ENCODE measurements around the gene PLCH2.

The PLCH2 gene

DNA sequence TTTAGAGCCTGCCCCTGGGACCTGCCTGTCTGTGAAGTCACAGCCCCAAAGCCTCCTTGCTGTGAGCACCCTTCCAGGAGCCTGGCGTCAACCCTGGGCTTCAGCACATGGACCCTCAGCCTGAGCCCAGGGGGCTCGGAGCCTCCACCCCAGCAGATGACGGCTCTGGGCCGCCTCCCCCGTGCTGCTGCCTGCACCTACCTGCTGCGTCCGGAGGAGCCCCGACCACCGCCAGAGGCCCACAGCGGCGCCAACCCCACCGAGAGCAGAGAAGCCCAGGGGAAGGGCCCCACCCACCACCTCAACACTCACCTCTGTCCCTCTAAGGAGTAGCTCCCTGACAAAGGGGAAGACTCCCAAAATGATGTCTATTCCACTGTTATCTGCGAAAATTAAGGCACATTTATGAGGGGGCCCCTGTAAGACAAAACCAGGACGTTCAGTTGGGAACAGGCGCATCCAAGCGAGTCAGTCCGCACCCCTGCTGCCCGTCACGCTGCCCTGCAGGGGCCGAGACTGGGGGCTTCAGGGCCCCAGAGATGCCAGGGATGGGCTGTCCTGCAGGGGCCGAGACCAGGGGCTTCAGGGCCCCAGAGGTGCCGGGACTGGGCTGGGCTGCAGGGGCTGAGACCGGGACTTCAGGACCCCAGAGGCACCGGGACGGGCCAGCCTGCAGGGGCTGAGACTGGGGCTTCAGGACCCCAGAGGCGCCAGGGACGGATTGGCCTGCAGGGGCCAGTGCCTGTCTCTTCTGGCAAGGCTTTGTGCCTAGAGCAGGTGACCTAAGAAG is 34.5 kb downstream of the PLCH2 start:
- no peak overlapping the region for H2AFZ ChIP-seq (ENCODE audit: low read depth, low read length)
- peaks cover 72% of the 10 kb centered on the region for H3K36me3 ChIP-seq (ENCODE audit: insufficient read depth, low read length)
- no peaks in the 10 kb centered on the region for H3K9me3 ChIP-seq (ENCODE audit: low read length)
- peaks cover 3% of the 10 kb centered on the region for H3K4me1 ChIP-seq (ENCODE audit: insufficient read depth, low read length)
- no peak overlapping the region for H3K4me3 ChIP-seq (ENCODE audit: low read length)
- H3K27me3 ChIP-seq (ENCODE audit: insufficient read depth, low read length) = no peaks in the 10 kb centered on the region

DNA sequence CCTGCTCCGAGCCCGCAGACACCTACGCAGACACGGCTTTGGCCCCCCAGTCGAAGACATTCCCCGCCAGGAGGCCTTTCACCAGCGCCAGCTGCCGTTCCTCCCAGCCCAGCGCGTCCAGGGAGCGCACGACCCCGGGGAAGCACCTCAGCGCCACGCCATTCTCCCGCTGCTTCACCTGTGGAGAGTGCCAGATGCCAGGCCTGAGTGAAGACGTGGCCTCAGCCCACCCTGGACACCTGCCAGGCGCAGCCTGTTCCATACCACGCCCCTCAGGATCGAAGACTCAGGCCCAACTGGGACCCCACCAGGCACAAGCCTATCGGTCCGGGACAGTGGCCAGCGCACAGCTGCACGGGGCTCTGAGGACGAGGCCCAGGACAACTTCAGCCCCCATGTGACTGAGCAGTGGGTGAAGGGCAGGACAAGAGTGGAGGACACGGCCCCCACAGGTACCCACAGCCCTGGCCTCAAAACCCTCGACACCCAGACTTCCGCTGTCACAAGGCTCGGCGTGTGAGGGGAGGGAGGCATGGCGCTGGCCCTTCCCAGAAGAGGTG is 36.9 kb downstream of the PLCH2 start:
- H3K4me1 ChIP-seq (ENCODE audit: insufficient read depth, low read length) = no peaks in the 10 kb centered on the region
- H3K4me3 ChIP-seq (ENCODE audit: low read length) = no peak overlapping the region
- H3K36me3 ChIP-seq (ENCODE audit: insufficient read depth, low read length) = peaks cover 92% of the 10 kb centered on the region
- no peak overlapping the region for H2AFZ ChIP-seq (ENCODE audit: low read depth, low read length)
- H3K9me3 ChIP-seq (ENCODE audit: low read length) = no peaks in the 10 kb centered on the region
- H3K27me3 ChIP-seq (ENCODE audit: insufficient read depth, low read length) = no peaks in the 10 kb centered on the region

DNA sequence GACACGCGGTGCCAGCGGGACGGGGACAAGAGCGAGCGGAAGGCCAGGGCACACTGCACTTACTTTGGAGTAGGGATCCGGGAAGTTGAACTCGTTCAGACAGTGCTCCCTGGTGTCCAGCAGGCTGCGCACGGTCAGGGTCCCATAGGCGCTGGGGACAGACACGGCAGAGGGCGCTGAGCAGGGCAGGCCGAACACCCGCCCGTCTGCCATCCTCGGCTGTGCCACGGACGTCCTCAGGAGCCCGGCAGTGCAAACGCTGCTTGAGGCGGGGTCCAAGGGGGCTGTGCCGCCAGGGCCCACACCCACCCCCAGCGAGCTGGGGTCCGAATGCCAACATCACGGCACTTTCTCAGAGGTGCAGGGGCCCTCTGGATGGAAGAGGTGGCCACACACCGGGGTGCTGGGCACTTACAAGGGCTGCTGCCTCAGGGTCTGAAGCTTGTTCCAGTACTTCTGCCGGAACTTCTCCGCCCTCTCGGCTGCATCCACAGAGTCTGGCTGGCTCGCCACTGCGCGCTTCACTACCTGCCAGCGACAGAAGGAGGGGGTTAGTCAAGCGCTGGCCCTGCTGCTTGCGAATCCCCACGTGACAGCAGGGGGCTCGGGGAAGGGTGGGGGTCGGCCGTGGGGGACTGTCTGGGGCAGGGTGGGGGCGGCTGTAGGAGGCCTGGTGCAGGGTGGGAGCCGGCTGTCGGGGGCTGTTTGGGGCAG is 38.0 kb downstream of the PLCH2 start:
- H2AFZ ChIP-seq (ENCODE audit: low read depth, low read length) = no peak overlapping the region
- H3K9me3 ChIP-seq (ENCODE audit: low read length) = no peaks in the 10 kb centered on the region
- peaks cover 93% of the 10 kb centered on the region for H3K36me3 ChIP-seq (ENCODE audit: insufficient read depth, low read length)

DNA sequence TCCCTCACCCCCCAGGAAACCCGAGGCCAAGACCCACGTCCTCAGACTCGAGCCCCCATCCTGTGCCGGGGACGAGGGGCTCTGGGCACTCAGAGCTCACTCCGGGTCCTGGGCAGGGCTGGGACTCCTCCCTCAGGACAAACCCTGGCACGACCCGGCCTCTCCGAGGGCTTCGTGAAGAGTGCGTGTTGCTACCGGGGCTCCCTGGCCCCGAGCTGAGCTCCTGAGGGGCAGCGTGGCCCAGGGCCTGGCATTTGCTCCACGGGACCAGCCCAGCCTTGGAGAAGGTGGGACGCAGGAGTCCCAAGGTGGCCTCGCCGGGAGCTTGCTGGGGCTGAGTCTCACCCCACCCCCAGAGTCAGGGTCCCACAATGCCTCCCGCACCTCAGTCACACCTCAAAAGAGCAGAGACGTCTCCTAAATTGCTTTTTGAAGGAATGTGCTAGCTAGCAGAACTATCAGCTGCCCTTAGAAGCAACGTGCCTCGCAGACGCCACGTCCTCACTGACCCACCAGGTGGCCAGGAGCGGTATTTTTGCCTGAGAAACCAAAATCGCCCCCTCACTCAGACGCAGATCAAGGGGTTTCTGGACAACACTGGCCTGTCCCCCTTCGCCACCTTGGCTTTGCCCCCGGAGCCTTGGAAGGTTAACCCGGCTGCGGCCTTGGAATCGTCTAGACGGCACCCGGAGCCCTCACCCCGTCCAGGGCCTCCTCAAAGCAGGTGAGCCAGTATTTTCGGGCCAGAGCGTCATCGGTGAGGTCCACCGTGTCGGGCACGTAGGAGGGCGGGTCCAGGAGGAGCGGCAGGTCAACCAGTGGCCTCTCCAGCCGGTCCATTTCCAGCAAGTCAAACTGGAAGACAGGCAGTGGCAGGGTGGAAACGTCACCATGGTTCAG is 39.0 kb downstream of the PLCH2 start:
- H3K9me3 ChIP-seq (ENCODE audit: low read length) = no peaks in the 10 kb centered on the region
- H3K36me3 ChIP-seq (ENCODE audit: insufficient read depth, low read length) = peaks cover 93% of the 10 kb centered on the region
- no peaks in the 10 kb centered on the region for H3K4me1 ChIP-seq (ENCODE audit: insufficient read depth, low read length)
- H2AFZ ChIP-seq (ENCODE audit: low read depth, low read length) = no peak overlapping the region
- no peaks in the 10 kb centered on the region for H3K27me3 ChIP-seq (ENCODE audit: insufficient read depth, low read length)
- no peak overlapping the region for H3K4me3 ChIP-seq (ENCODE audit: low read length)

More for the DNA sequence above, 38.0 kb downstream of the PLCH2 start:
- no peaks in the 10 kb centered on the region for H3K27me3 ChIP-seq (ENCODE audit: insufficient read depth, low read length)
- H3K4me3 ChIP-seq (ENCODE audit: low read length) = no peak overlapping the region
- no peaks in the 10 kb centered on the region for H3K4me1 ChIP-seq (ENCODE audit: insufficient read depth, low read length)

DNA sequence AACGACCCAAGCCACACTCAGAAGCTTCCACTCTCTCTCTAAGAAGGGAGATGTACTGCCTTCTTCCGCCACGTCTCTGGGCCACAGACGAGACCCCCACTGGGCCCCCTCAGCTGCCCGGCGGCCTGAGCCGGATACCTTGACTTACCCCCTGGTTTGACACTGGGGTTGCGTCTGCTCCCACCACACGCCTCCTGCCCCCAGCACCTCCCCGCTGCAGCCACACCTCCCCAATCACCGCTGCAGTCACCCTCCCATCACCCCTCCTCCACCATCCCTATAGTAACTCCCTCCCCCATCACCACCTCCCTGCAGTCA is 39.6 kb downstream of the PLCH2 start:
- H2AFZ ChIP-seq (ENCODE audit: low read depth, low read length) = no peak overlapping the region
- H3K36me3 ChIP-seq (ENCODE audit: insufficient read depth, low read length) = peaks cover 91% of the 10 kb centered on the region
- H3K27me3 ChIP-seq (ENCODE audit: insufficient read depth, low read length) = no peaks in the 10 kb centered on the region
- no peaks in the 10 kb centered on the region for H3K9me3 ChIP-seq (ENCODE audit: low read length)
- no peak overlapping the region for H3K4me3 ChIP-seq (ENCODE audit: low read length)
- H3K4me1 ChIP-seq (ENCODE audit: insufficient read depth, low read length) = no peaks in the 10 kb centered on the region

DNA sequence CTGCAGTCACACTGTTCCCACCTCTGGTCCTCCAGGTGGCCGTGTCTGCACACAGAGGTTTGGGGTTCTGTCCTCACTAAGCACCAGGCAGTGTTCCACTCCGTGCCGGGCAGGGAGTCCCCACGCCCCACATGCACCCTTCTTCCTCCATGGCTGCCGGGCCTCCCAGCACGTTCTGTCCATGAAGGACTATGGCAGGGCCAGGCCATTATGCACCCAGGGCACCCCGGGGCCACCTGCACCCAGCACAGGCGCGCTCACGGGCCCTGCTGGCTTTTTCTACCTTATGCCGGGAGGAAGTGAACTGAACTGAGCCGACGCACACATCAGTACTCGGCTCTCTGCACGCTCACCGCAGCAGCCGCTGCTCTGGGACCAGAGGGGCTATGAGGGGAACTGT is 40.0 kb downstream of the PLCH2 start:
- H3K4me1 ChIP-seq (ENCODE audit: insufficient read depth, low read length) = no peaks in the 10 kb centered on the region
- peaks cover 91% of the 10 kb centered on the region for H3K36me3 ChIP-seq (ENCODE audit: insufficient read depth, low read length)
- no peaks in the 10 kb centered on the region for H3K9me3 ChIP-seq (ENCODE audit: low read length)
- no peaks in the 10 kb centered on the region for H3K27me3 ChIP-seq (ENCODE audit: insufficient read depth, low read length)
- no peak overlapping the region for H2AFZ ChIP-seq (ENCODE audit: low read depth, low read length)
- H3K4me3 ChIP-seq (ENCODE audit: low read length) = no peak overlapping the region

DNA sequence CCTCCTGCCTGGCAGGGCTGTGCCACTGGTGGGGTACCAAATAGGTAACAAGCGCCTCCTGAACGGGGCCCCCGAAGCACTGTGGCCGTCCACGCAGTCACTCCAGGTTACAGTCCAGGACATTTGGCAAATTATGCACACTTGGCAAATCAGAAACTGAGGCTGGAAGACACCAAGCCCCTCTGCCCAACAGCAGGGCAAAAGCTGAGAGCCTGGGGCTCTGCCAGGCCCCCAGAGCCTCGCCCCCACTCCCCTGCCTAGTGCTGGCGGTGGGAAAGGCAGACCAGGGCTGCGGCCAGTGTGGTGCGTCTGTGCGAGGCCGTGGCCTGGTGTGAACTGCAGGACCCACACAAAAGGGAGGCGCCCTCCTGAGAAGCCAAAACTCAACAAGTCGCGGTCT is 40.9 kb downstream of the PLCH2 start:
- Histone ChIP-seq H3K36me3 (ENCODE audit: insufficient read depth, low read length) (peaks cover 90% of the 10 kb centered on the region), H2AFZ (ENCODE audit: low read depth, low read length) (no peak overlapping the region), H3K4me1 (ENCODE audit: insufficient read depth, low read length) (no peaks in the 10 kb centered on the region), H3K4me3 (ENCODE audit: low read length) (no peak overlapping the region), H3K27me3 (ENCODE audit: insufficient read depth, low read length) (no peaks in the 10 kb centered on the region), H3K9me3 (ENCODE audit: low read length) (no peaks in the 10 kb centered on the region)

DNA sequence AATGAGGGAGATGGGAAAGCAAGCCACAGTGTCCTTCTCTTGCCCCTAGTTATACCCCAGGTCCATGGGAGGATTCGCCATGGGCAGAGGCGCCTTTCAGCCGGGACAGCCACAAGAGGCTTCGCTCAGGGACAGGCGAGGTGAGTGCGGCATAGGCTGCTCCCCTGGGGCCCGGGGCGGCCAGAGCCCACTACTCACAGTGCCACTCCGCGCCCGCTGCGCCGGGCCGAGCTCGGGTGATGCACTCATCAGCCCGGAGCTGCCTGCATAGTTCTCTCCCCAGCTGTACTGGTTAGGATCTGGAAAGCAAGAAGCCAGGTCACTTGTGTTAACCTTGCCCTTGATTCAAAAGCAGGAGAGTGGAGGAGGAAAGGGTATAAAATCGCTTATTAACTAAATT is 41.9 kb downstream of the PLCH2 start:
- Histone ChIP-seq H3K27me3 (ENCODE audit: insufficient read depth, low read length) (no peaks in the 10 kb centered on the region), H3K4me1 (ENCODE audit: insufficient read depth, low read length) (no peaks in the 10 kb centered on the region), H3K36me3 (ENCODE audit: insufficient read depth, low read length) (peaks cover 81% of the 10 kb centered on the region), H3K9me3 (ENCODE audit: low read length) (no peaks in the 10 kb centered on the region), H3K4me3 (ENCODE audit: low read length) (no peak overlapping the region), H2AFZ (ENCODE audit: low read depth, low read length) (no peak overlapping the region)

DNA sequence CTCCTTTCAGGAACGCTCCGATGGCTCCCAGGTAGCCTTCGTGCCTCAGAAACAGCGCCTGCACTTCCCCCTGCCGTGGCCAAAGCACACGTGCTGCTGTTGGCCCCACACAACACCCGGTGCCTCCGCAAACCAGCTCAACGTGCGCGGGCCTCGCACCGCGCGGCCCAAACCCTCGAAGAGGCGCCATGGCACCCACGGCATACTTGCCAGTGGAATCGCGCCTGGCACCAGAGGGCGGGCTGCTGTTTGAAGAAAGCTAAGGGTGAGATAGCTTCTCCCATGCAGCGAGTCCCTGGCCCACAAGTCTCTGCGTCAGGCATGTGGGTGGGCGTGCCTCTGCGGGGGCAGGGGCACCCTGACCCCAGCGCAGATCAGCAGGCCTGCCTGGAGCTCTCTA is 42.4 kb downstream of the PLCH2 start:
- H3K9me3 ChIP-seq (ENCODE audit: low read length) = no peaks in the 10 kb centered on the region
- H3K4me3 ChIP-seq (ENCODE audit: low read length) = no peak overlapping the region
- no peak overlapping the region for H2AFZ ChIP-seq (ENCODE audit: low read depth, low read length)
- no peaks in the 10 kb centered on the region for H3K4me1 ChIP-seq (ENCODE audit: insufficient read depth, low read length)
- no peaks in the 10 kb centered on the region for H3K27me3 ChIP-seq (ENCODE audit: insufficient read depth, low read length)
- H3K36me3 ChIP-seq (ENCODE audit: insufficient read depth, low read length) = peaks cover 75% of the 10 kb centered on the region

DNA sequence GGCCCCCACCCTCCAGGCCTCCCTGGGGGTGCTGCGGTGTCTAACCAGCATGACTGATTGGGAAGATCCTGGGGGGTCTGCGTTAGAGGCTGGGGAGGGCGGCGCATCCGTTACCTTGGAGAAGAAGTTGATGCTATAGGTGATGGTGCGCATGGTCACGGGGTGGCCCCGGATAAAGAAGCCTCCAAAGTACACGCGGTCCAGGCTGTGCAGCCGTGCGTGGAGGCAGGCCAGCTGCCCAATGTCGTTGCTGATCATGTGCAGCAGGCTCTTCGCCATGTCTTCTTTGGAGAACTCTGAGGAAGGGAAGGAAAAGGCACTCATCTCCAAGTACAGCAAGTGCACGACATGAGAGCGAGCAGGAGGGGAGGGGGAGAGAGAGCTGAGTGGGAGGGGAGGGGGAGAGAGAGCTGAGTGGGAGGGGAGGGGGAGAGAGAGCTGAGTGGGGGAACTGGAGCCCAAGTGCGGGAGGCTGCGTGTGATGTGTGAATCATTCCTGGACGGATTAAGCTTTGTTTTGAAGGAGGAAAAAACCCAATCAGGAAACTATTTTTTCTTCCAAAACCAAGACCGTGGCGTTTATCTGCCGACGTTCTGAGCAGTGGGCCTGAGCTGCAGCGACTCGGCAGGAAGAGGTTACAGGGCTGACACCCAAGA is 43.1 kb downstream of the PLCH2 start:
- peaks cover 3% of the 10 kb centered on the region for H3K4me1 ChIP-seq (ENCODE audit: insufficient read depth, low read length)
- H3K36me3 ChIP-seq (ENCODE audit: insufficient read depth, low read length) = peaks cover 69% of the 10 kb centered on the region
- H3K9me3 ChIP-seq (ENCODE audit: low read length) = no peaks in the 10 kb centered on the region
- H2AFZ ChIP-seq (ENCODE audit: low read depth, low read length) = no peak overlapping the region
- H3K4me3 ChIP-seq (ENCODE audit: low read length) = no peak overlapping the region
- no peaks in the 10 kb centered on the region for H3K27me3 ChIP-seq (ENCODE audit: insufficient read depth, low read length)

DNA sequence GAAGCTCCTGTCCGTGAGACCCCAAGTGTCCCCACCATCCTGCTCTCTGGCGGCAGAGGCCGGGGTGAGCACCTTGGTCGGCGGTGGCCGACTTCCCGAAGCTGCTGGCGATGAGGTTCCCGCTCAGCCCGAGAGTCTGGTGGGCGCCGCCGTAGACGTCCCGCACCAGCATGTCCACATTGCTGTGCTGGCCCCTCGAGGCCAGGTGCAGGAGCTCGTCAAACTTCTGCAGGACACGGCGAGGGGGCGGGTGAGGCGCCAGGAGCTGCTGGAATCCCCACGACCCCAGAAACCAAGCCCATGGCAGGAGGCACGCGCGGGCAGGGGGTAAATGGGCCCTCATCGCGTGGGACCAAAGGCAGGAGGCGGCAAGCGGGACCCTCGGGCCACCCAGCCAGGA is 43.6 kb downstream of the PLCH2 start:
- H3K9me3 ChIP-seq (ENCODE audit: low read length) = no peaks in the 10 kb centered on the region
- peaks cover 65% of the 10 kb centered on the region for H3K36me3 ChIP-seq (ENCODE audit: insufficient read depth, low read length)
- H3K27me3 ChIP-seq (ENCODE audit: insufficient read depth, low read length) = no peaks in the 10 kb centered on the region
- H3K4me1 ChIP-seq (ENCODE audit: insufficient read depth, low read length) = peaks cover 9% of the 10 kb centered on the region
- H2AFZ ChIP-seq (ENCODE audit: low read depth, low read length) = no peak overlapping the region
- no peak overlapping the region for H3K4me3 ChIP-seq (ENCODE audit: low read length)

DNA sequence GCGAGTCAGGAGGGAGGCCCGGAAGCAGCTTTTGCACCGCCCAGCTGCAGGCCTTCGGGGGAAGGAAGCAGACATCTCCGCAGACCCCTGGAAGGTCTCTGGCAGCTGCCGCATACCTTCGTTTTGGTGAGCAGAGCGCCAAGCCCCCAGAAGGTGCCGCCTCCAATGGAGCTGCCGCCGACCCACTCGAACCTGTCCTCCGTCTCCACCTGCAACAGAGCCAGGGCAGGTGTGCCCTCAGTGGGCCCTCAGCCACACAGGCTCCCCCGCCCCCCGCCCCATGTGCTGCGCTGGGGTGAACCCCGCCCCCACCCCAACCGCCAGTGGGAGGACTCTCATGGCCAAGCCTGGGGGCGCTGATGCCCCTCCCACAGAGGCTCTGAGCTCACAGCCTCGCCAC is 44.1 kb downstream of the PLCH2 start:
- Histone ChIP-seq H2AFZ (ENCODE audit: low read depth, low read length) (no peak overlapping the region), H3K4me1 (ENCODE audit: insufficient read depth, low read length) (peaks cover 14% of the 10 kb centered on the region), H3K27me3 (ENCODE audit: insufficient read depth, low read length) (no peaks in the 10 kb centered on the region), H3K36me3 (ENCODE audit: insufficient read depth, low read length) (peaks cover 63% of the 10 kb centered on the region), H3K9me3 (ENCODE audit: low read length) (no peaks in the 10 kb centered on the region), H3K4me3 (ENCODE audit: low read length) (no peak overlapping the region)

Measured in neuron (in vitro differentiated cells).